HFFc6 (cell line): Measurements from ENCODE around the gene NWD2. TPM values are rescaled to one million over a fixed set of nuclear protein-coding genes. Genes with fewer than 3 reads are reported as not detected.
A peak's percentile ranks its signal among the peaks of the same experiment; 100 is the strongest.

ENCODE experiments used
- DNase-seq: peaks from one replicate; pipeline ENCODE4 v3.0.0-alpha.2; 2018
- H3K27ac Mint-ChIP-seq: 2 replicates; pipeline ENCODE4 v1.8.0; 2020; ENCODE audit warnings: mild to moderate bottlenecking, mixed read lengths
- H3K27me3 Mint-ChIP-seq: 2 replicates; pipeline ENCODE4 v1.8.0; 2021; ENCODE audit warnings: mild to moderate bottlenecking, moderate library complexity, mixed read lengths; ENCODE audit not compliant: insufficient read depth
- H3K36me3 Mint-ChIP-seq: 2 replicates; pipeline ENCODE4 v1.8.0; 2021; ENCODE audit warnings: low read depth, mixed read lengths
- H3K4me1 Mint-ChIP-seq: 2 replicates; pipeline ENCODE4 v1.8.0; 2020; ENCODE audit warnings: low read depth, mixed read lengths
- H3K4me3 Mint-ChIP-seq: 2 replicates; pipeline ENCODE4 v1.8.0; 2020; ENCODE audit warnings: mild to moderate bottlenecking, moderate library complexity, mixed read lengths
- H3K9me3 Mint-ChIP-seq: 2 replicates; pipeline ENCODE4 v1.8.0; 2020; ENCODE audit warnings: mild to moderate bottlenecking, mixed read lengths
- CTCF ChIP-seq: fragments of 200-600 bp; sonication (generic); IDR thresholded peaks from 2 replicates; pipeline ENCODE4 v1.5.0; 2021; ENCODE audit warnings: antibody characterized with exemption, mild to moderate bottlenecking
- total RNA-seq, 6 experiments: library from RNA; stranded (reverse); fragmentation: NEBNext Ultra II Directional; extraction: Animal tissue kit (Norgen Biotek cat#: 25700); gene quantifications; 2 replicates in 1 of 6; 3 replicates in 5 of 6; pipeline ENCODE4 v1.2.3, GENCODE V29; 2021

The NWD2 gene
- total RNA-seq, 6 experiments from 2014 or later = not detected

- peaks cover 8% of the 10 kb centered on the region for H3K27me3 Mint-ChIP-seq
- no peak for TF ChIP-seq CTCF
Observed at GRCh38 chr4:37388681-37389365, 144.3 kb downstream of the NWD2 start.

GRCh38 chr4:37389366-37389765 is 144.8 kb downstream of the NWD2 start:
- no peak for DNase-seq
- Mint-ChIP-seq H3K4me3 (no peak overlapping the region), H3K27me3 (peaks cover 8% of the 10 kb centered on the region), H3K36me3 (no peaks in the 10 kb centered on the region), H3K9me3 (no peaks in the 10 kb centered on the region), H3K4me1 (no peaks in the 10 kb centered on the region), H3K27ac (no peak overlapping the region)
- TF ChIP-seq CTCF = no peak

More at GRCh38 chr4:37388681-37389365, 144.3 kb downstream of the NWD2 start:
- no peaks in the 10 kb centered on the region for H3K4me1 Mint-ChIP-seq
- H3K27ac Mint-ChIP-seq = no peak overlapping the region
- H3K9me3 Mint-ChIP-seq = no peaks in the 10 kb centered on the region
- no peak for DNase-seq
- no peak overlapping the region for H3K4me3 Mint-ChIP-seq
- no peaks in the 10 kb centered on the region for H3K36me3 Mint-ChIP-seq

DNA sequence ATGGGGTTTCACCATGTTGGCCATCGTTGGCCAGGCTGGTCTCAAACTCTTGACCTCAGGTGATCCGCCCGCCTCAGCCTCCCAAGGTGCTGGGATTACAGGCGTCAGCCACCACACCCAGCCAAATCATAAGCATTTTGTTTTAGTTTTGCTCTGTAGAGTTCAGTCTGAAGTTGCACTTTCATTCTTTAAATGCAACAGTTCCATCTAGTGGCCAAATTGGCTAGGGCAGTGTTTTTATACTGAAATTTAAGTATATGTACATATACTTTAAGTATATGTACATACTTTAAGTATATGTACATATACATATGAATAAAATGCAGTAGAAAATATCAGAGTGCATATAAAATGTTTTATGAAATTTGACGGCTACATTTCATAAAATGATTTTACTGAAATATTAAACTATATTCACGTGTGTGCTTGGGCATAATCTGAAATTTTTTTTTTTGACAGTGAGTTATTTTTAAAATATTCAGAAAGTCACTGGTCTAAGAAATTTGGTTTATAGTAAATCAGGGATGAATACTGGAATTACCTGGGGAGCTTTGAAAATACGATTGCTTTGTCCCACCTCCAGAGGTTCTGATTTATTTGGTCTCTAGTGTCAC is 145.5 kb downstream of the NWD2 start:
- Mint-ChIP-seq H3K4me3 (no peak overlapping the region), H3K9me3 (no peaks in the 10 kb centered on the region), H3K4me1 (no peaks in the 10 kb centered on the region), H3K36me3 (no peaks in the 10 kb centered on the region), H3K27ac (no peak overlapping the region), H3K27me3 (peaks cover 8% of the 10 kb centered on the region)
- TF ChIP-seq CTCF = peak; percentile 85
- peak; percentile 61 for DNase-seq

- H3K4me3 Mint-ChIP-seq = no peak overlapping the region
- H3K4me1 Mint-ChIP-seq = no peaks in the 10 kb centered on the region
Observed at GRCh38 chr4:37392521-37393255, 148.1 kb downstream of the NWD2 start.

GRCh38 chr4:37393321-37393720 is 148.8 kb downstream of the NWD2 start:
- H3K27me3 Mint-ChIP-seq = peaks cover 5% of the 10 kb centered on the region
- no peak overlapping the region for H3K4me3 Mint-ChIP-seq
- no peaks in the 10 kb centered on the region for H3K9me3 Mint-ChIP-seq
- DNase-seq = no peak
- H3K4me1 Mint-ChIP-seq = no peaks in the 10 kb centered on the region
- TF ChIP-seq CTCF = no peak
- H3K36me3 Mint-ChIP-seq = no peaks in the 10 kb centered on the region
- H3K27ac Mint-ChIP-seq = no peak overlapping the region

More at GRCh38 chr4:37392521-37393255, 148.1 kb downstream of the NWD2 start:
- no peak for DNase-seq
- H3K27me3 Mint-ChIP-seq = peaks cover 5% of the 10 kb centered on the region
- no peak for TF ChIP-seq CTCF
- no peaks in the 10 kb centered on the region for H3K9me3 Mint-ChIP-seq
- no peaks in the 10 kb centered on the region for H3K36me3 Mint-ChIP-seq
- no peak overlapping the region for H3K27ac Mint-ChIP-seq
